ENCODE measurements around the gene MAD1L1. TPM values are rescaled to one million over a fixed set of nuclear protein-coding genes. Genes with fewer than 3 reads are reported as not detected.

MAD1L1 gene
- polyA plus RNA-seq, 4 donors, result 23.4 to 29.0 (median 25.7) TPM

DNA sequence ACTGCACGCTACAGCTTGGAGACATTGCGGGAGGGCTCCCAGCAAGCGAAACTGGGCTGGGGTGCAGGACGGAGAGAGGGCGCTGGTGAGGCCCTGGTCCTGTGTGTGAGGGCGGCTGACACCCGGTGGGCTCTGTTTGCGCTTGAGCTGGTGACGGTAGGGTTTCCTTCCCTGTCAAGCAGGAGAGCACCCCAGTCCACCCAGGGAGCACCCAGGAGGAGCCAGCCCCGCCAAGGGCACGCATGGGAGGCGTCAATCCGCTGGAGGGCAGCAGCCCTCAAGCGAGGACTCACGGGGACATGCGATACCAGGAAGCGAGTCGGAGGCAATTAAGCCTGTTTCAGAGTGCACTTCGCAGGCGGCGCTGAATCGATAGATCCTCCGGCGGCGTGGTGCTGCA lies 109.4 kb downstream of the MAD1L1 start:
- DNase-seq (ENCODE audit: low read depth in 4 of 4, low spot score in 2 of 4), result no peak

DNA sequence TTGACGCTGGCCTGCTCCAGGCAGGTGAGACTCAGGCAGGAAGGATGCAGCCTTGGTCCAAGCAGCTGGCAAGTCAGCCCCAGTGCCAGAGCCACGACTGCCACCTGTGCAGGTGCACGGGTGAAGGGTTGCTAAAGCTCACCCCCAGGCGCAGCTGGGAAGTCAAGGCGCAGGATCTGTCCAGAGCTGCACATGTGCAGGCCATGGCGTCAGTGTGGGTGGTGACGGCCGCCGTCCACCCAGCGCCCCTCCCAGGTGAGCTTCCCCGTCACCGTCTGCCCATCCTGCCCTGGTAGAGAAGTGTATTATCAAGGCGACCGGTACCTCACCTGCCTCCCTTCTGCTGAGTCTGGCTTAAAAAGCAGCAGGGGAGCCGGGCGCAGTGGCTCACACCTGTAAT lies 110.1 kb downstream of the MAD1L1 start:
- DNase-seq (ENCODE audit: low read depth in 4 of 4, low spot score in 2 of 4), result no peak

DNA sequence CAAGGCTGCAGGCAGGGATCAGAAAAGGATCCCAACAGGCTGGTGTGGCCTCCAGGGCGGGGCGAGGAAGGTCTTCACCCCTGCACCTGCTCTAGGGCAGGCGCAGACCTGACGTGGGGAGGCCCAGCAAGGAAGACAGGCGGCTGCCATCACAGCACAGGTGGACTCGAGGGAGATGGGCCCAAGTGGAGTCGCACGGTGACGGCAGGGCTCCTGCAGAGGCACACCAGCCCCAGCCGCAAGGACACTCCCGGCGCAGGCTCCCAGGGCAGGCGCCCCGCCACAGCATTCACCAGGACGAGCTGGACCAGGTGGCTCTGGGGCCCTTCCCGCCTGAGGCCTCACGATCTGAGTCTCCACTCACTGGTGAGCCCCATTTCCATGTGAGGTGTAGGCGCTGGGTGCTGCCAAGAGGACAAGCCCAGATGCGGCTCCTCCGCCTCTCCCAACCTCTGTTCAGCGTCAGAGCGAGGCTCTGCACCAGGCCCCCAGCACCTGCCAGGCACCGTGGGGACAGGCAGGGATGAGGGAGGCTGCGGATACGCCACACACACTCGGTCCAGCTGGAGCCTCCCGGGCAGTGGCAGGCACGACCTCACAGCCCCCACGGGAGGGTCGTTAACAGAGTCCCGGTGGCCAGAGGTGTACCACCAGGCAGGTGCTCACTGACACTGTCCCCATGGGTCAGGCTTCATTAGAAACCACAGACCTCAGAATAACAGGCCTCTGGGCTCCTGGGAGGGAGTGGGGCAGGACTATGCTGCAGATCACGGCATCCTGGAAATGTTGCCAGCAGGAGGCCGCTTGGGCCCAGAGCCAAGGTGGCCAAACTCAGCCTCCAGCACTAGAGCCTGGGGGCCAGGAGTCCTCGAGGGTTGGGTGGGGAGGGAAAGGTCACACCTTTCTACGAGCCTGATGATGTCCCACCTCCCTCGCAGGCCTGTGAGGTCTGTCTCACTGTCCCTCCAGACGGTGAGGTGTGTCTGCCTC lies 111.6 kb downstream of the MAD1L1 start:
- DNase-seq (ENCODE audit: low read depth in 4 of 4, low spot score in 2 of 4), result no peak

DNA sequence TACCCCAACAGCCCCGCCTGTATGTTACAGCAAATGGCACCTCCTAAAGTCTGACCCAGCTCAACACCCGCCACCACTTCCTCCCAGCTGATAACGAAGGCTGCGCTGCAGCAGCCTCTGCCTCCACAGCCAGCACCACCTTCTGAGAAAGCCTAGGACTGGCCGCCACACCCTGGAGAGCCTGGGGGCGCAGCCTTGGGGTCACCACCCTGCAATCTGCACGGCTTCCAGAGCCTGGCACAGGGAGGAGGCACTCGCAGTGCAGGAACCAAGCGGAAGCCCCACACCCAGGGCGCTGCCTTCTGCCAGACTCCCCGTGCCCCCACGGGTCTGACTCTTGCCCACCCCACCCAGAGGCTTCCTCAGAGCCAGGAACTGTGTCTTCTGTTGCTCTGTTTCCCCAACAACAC lies 112.5 kb downstream of the MAD1L1 start:
- DNase-seq (ENCODE audit: low read depth in 4 of 4, low spot score in 2 of 4), result no peak

DNA sequence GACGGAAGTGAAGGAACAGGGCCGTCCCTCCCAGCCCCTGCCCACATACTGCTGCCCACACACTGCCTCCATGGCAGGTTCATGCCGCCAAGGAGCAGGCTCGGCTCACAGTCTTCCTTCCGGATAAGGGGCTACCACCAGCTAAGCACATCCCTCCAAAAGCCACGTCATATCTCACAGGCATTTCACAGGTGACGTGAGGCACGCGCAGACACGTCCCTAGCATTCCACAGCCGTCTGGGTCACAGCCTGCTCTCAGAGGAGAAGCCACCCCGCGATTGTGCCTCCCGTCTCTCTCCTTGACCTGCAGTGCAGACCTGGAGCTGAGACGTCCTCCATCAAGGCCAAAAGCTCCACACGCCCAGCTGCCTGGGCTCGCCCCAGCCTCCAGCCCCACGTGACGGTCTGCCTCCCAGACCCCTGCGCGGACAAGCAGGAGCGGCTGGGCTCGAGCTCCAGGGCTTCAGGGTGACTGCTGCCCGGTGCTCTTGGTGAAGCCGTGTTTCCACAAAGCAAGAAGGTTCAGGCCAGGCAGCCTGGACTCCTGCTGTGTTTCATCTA lies 114.0 kb downstream of the MAD1L1 start:
- no peak for DNase-seq (ENCODE audit: low read depth in 4 of 4, low spot score in 2 of 4)

DNA sequence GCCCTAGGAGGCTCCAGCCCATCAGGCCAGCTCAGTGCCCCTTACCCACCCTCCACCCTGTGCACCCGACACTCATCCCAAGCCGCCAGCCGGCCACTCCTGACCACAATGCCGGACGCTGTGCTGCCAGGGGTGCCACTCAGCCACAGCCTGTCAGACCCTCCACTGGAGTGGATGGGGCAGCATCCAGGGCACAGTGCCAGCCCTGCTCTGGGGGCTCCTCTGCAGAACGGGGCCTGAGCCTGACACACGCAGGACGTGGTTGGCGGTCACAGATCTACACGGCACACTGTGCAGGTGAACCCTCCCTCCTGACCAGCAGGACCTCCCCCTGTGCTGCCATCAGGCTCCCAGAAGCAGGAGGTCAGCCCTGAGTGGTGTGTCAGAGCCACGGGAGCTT lies 114.7 kb downstream of the MAD1L1 start:
- DNase-seq (ENCODE audit: low read depth in 4 of 4, low spot score in 2 of 4), result no peak

DNA sequence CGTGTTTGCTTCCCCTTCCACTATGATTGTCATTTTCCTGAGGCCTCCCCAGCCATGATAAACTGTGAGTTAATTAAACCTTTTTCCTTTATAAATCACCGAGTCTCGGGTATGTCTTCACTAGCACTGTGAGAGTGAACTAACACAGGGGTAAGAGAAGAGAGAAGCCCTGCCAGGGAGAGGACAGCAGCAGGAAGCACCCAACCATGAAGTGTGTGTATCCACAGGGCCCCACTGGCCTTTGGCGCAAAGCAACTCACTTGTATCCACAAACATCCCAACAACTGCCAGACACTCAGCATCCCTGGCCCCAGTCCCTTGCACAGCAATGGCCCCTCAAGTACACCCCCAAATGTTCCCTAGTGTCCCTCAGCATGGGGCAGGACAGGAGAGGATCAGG lies 115.1 kb downstream of the MAD1L1 start:
- no peak for DNase-seq (ENCODE audit: low read depth in 4 of 4, low spot score in 2 of 4)

DNA sequence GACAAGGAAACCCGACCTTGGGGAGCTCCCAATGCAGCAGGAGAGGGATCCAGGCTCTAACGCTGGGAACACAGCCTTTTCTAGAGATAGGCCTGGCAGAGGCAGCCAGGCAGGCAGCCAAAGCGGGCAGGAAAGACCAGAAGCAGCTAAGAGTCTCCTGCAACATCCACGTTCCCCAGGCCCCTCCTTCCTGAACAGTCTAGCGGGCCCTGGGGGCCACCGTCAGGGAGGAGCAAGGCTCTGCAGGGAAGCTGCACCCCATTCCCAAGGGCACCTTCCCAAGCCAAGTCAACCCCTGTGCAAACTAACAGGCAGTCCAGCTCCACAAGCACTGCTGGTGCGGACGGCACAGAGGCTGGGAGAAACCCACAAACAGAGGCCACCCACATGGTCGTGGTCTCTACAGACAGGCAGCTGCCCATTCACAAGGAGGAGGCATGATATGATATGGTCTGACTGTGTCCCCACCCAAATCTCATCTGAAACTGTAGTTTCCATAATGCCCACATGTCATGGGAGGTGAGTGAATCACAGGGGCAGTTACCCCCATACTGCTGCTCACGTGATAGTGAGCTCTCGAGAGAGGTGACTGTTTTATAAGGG lies 115.7 kb downstream of the MAD1L1 start:
- DNase-seq (ENCODE audit: low read depth in 4 of 4, low spot score in 2 of 4), result no peak

DNA sequence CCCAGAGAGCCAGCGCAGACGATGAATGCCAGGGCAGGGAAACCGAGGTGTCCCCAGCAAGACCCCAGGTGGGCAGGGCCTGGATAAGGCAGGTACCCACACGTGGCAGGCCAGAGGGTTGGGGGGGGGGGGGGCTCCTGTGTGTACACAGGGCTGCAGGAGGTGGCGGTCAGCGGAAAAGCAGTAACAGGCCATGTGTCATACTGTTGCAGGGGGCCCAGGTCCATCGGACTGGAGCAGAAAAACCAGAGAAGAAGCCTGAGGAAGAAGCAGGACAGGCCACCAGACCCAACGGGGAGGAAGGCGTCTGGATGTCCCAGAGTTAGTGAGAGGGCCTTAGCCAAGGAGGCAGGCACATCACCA lies 116.3 kb downstream of the MAD1L1 start:
- no peak for DNase-seq (ENCODE audit: low read depth in 4 of 4, low spot score in 2 of 4)

DNA sequence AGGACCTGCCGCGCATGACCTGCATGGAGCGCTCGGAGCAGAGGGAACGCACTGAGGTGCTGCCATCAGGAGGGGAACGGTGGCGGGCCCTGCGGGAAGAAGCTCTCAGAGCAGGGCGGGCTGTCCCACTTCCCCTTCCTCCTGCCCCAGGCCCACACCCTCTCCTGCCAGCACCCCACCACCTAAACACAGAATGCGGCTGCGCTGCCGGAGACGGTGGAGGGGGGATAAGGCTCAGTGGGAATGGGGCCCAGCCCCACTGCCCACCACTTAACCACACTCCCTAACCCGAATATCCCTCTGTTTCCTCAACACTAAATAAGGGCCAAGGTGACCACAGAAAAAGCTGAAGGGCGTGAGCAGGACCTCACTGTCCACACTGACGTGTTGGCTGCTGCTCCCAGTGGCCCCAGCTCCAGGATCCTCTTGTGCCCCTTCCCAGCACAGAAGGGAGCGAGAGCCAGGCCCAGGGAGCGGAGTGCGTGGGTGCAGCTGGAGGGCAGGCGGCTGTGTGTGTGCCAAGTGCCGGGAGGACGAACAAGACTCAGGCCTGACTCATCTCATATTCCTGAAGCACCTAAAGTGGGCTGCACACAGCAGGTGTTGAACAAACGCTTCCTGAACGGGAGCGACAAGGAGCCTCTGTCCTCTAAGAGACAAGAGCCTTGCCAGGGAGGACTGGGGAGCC lies 116.8 kb downstream of the MAD1L1 start:
- no peak for DNase-seq (ENCODE audit: low read depth in 4 of 4, low spot score in 2 of 4)

DNA sequence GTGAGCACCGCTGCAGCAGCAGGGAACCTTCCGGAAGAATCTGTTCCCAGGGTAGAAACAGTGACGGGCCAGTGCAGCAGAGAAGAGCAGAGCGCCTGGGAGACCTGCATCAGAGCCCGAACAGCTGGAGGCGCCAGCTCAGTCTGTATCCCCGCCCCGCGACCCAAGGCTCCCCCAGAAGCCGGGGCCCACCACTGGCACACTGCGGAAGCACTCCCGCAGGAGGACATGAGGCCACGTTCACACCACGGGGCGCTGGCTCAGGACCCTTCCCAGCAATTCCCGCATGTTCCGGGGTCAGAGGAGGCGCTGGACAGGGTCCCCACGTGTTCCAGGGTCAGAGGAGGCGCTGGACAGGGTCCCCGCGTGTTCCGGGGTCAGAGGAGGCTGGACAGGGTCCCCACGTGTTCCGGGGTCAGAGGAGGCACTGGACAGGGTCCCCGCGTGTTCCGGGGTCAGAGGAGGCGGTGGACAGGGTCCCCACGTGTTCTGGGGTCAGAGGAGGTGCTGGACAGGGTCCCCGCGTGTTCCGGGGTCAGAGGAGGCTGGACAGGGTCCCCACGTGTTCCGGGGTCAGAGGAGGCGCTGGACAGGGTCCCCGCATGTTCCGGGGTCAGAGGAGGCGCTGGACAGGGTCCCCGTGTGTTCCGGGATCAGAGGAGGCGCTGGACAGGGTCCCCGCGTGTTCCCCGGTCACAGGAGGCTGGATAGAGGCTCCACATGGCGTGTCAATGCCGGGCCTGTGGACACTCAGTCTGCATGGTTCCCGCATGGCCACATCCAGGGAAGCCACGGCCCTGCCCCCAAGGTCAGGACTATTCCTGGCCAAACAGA lies 117.6 kb downstream of the MAD1L1 start:
- no peak for DNase-seq (ENCODE audit: low read depth in 4 of 4, low spot score in 2 of 4)

DNA sequence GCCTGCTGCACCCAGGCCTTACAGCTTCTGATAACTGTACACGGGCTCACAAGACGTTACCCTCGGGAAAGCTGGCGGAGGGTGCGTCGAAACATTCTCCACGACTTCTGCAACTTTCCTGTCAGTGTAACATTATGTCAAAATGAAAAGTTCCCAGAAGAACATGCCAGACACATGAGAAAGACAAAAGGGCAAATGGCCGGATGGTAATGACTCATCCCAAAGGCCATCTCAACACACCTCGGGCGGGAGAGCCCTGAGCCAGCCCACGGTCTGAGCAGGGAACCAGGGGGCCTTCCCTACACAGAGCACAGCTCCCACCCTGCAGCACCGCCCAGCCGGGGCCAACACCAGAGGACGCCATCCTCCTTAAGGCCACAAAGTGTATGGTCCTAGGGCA lies 118.7 kb downstream of the MAD1L1 start:
- no peak for DNase-seq (ENCODE audit: low read depth in 4 of 4, low spot score in 2 of 4)

DNA sequence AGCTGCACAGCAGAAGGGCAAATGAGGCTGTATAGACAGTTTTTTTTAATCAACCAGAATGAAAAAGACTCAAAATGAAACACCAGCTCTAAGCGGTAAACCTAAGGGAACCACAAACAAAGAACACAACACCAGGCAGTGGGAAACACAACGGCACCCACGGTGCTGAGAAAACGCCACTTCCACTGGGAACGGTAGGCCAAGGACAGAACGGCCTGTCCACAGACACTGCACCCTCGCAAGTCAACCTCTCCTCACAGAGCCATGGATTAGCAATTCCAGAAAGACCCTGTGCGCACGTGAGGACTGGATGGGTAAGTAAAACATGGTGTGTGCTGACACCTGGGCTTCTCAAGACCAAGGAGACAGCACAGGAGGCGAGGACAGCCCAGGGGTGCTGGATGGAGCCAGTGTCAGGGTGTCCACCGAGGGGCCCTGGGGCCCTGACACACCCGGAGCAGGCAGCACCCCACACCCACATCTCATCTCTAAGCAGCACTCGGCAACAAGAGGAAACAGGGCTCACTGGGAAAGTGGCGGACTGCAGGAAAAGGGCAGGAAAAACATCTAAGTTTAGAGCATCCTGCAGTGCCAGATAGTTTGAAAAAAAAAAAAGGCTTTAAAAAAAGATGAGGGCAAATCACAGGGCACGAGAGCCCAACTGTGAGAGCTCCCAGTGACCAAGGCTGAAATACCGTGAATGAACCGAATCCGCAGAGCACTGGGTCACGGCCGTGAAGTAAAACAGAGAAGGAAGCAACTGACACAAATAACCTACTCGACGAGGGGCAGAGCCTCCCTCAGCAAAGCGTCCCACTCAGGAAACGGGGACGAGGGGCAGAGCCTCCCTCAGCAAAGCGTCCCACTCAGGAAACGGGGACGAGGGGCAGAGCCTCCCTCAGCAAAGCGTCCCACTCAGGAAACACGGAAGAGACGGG lies 120.2 kb downstream of the MAD1L1 start:
- DNase-seq (ENCODE audit: low read depth in 4 of 4, low spot score in 2 of 4), result no peak

DNA sequence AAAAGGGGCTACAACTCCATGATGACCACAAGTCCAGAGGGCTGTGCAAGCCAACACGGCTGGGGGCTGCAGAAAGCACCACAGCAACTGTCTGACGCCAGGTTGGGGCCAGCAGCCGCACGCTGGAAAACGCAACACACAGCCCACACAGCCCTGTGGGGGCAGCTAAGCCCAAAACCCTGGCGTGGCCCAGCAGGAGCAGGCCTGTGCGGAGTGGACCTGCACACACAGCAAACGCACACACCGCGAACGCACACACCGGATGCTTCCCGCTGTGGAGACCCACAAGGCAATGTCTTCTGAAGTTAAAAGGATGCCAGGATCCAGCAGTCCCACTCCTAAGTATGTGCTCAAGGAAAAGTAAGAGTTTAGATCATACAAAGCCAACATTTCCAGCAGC lies 121.2 kb downstream of the MAD1L1 start:
- DNase-seq (ENCODE audit: low read depth in 4 of 4, low spot score in 2 of 4), result no peak

DNA sequence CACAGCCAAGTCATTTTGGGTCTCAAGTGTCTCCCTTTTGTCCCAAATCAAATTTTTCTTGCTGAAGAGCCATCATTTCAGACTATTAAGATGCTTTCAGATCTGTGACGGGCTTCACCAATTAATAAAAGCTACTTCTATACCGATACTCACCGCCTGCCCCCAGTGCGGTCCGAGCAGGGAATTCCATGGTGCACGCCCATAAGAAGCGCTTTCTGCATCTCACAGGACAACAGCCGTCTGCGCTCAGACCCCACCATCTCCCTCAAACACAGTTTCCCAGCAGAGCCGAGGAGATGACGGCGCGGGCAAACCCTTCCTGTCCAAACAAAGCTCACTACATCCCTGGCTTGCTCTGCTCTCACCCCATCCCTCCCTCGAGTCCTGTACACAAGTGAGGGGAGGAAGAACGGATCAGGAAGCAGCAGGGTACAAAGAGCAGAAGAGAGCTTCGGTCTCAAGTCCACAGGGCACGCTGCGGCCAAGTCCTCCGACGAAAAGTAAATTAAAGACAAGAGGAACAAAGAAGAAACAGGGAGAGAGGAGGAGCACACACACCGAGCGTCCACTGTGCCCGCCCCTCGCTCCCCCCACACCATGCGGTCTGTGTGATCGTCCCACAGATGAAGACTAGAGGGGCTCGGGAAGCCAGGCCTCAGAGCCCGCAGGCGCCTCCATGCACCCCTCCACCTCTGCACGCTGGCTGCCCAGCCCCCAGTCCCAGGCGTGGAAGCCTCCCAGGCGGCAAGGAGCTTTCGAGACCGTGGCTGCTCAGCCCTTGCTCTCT lies 121.9 kb downstream of the MAD1L1 start:
- no peak for DNase-seq (ENCODE audit: low read depth in 4 of 4, low spot score in 2 of 4)

DNA sequence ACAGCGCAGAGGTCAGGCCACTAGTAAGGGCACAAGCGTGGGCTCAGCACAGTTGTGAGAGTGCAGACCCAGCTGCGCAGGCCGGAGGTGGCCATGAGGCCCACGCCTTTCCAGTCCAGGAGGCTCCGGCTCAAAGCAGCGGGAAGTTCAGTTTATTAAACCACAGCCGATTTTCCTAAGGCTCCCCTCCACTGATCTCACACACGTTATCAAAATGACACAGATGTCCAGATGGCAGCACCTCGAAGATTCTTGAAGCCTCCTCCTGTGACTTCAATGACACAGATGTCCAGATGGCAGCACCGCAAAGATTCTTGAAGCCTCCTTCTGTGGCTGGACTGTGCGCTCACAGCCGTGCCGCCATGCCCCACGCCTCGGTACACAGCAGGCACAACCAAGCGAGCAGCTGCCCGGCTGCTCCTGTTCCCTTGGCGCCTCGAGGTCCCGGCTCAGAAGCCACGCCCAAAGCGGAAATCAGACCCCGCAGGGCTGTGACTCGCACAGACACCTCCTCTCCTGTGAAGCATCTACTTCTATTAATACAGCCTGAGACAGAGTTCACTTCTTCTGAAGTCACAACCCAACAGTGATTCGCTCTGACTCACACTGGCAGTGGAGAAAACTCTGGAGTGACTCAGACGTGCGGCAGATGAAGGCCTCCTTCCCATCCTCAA lies 122.7 kb downstream of the MAD1L1 start:
- DNase-seq (ENCODE audit: low read depth in 4 of 4, low spot score in 2 of 4), result no peak

DNA sequence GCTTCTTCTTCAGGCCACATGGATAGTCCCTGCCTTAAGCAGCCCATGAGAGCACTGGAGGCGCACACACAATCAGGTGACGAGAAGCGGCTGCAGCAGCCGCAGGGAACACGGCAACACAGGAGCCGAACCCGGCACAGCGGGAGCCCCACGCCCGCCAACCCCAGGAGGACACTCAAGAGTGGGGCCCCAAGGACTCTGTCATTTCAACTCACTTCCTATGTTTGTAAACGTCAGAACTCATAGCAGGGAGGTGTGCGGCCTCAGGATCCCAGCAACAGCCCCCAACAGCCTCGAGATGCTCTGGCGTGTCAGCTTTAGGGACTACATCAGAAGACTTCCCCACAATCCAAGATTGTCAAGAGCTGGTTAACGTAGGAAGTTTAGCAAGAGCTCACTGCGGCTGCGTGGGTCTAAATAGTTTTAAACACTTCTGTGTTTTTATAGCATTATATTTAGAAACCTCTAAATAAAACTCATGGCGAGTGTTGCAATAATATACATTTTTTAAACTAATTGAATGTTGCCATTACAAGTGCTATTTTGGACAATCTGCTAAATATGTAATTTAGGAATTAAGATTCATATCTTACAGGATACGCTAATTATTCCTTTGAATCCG lies 123.4 kb downstream of the MAD1L1 start:
- DNase-seq (ENCODE audit: low read depth in 4 of 4, low spot score in 2 of 4), result no peak

All from left renal cortex interstitium (tissue), 4 donors.